HepG2 (cell line): ENCODE measurements around the gene SLC35F6. TPM values are rescaled to one million over a fixed set of nuclear protein-coding genes. Genes with fewer than 3 reads are reported as not detected.

Experiments
- ARNT ChIP-seq: fragments of 450-650 bp; IDR thresholded peaks from 2 replicates; pipeline ENCODE4 v1.6.1; 2017
- DZIP1 ChIP-seq: sonication (generic); formaldehyde crosslinking; IDR thresholded peaks from 2 replicates; pipeline ENCODE4 v1.5.0; 2020; ENCODE audit warnings: mild to moderate bottlenecking, missing genetic modification reagents
- FLYWCH1 ChIP-seq: sonication (generic); formaldehyde crosslinking; IDR thresholded peaks from 2 replicates; pipeline ENCODE4 v1.8.1; 2023; ENCODE audit warnings: mild to moderate bottlenecking, missing genetic modification reagents
- HBP1 ChIP-seq: IDR thresholded peaks from 2 replicates; pipeline ENCODE4 v1.6.1; 2016; ENCODE audit warnings: low read depth, control low read depth
- KLF13 ChIP-seq: sonication (generic); formaldehyde crosslinking; IDR thresholded peaks from 2 replicates; pipeline ENCODE4 v1.4.0; 2020; ENCODE audit warnings: mild to moderate bottlenecking, missing genetic modification reagents
- MED8 ChIP-seq: sonication (generic); formaldehyde crosslinking; IDR thresholded peaks from 2 replicates; pipeline ENCODE4 v1.8.1; 2023; ENCODE audit warnings: mild to moderate bottlenecking, missing genetic modification reagents; ENCODE audit not compliant: insufficient replicate concordance
- NFIC ChIP-seq: IDR thresholded peaks from 2 replicates; pipeline ENCODE4 v1.6.1; 2012; ENCODE audit warnings: mild to moderate bottlenecking, low read length, inconsistent platforms
- NR2F2 ChIP-seq: IDR thresholded peaks from 2 replicates; pipeline ENCODE4 v1.6.1; 2012; ENCODE audit warnings: low read depth, inconsistent platforms, borderline replicate concordance
- PRMT3 ChIP-seq: sonication (generic); formaldehyde crosslinking; IDR thresholded peaks from 2 replicates; pipeline ENCODE4 v1.8.1; 2022; ENCODE audit warnings: low read depth, mild to moderate bottlenecking, moderate library complexity, missing genetic modification reagents, borderline replicate concordance
- RBM39 ChIP-seq: fragments of 200-400 bp; formaldehyde crosslinking; IDR thresholded peaks from one replicate; pipeline ENCODE4 v1.6.1; 2018; ENCODE audit warnings: antibody characterized with exemption, mild to moderate bottlenecking, low read depth, low read length; ENCODE audit not compliant: poor library complexity, severe bottlenecking
- SRSF1 ChIP-seq: fragments of 200-400 bp; formaldehyde crosslinking; optimal IDR thresholded peaks from 2 replicates; pipeline ENCODE3; 2017; ENCODE audit warnings: mild to moderate bottlenecking, low read depth, low read length, moderate library complexity
- TFE3 ChIP-seq: IDR thresholded peaks from 2 replicates; pipeline ENCODE4 v1.6.1; 2016
- ZFP1 ChIP-seq: IDR thresholded peaks from 2 replicates; pipeline ENCODE4 v1.6.1; 2016
- ZNF101 ChIP-seq: sonication (generic); formaldehyde crosslinking; IDR thresholded peaks from 2 replicates; pipeline ENCODE4 v1.4.0; 2020; ENCODE audit warnings: mild to moderate bottlenecking, low read depth, missing genetic modification reagents, borderline replicate concordance
- ZNF292 ChIP-seq: sonication (generic); formaldehyde crosslinking; IDR thresholded peaks from 2 replicates; pipeline ENCODE4 v1.8.1; 2022; ENCODE audit warnings: mild to moderate bottlenecking, low read depth, missing genetic modification reagents, borderline replicate concordance
- ZNF354B ChIP-seq: sonication (generic); formaldehyde crosslinking; IDR thresholded peaks from 2 replicates; pipeline ENCODE4 v1.8.0; 2022; ENCODE audit warnings: mild to moderate bottlenecking, missing genetic modification reagents
- ZNF414 ChIP-seq: sonication (generic); formaldehyde crosslinking; IDR thresholded peaks from 2 replicates; pipeline ENCODE4 v1.5.0; 2020; ENCODE audit warnings: missing genetic modification reagents
- ZNF446 ChIP-seq: sonication (generic); formaldehyde crosslinking; IDR thresholded peaks from 2 replicates; pipeline ENCODE4 v1.5.0; 2020; ENCODE audit warnings: mild to moderate bottlenecking, missing genetic modification reagents
- ZNF547 ChIP-seq: sonication (generic); formaldehyde crosslinking; IDR thresholded peaks from 2 replicates; pipeline ENCODE4 v1.5.1; 2020; ENCODE audit warnings: mild to moderate bottlenecking, missing genetic modification reagents
- ZNF589 ChIP-seq: sonication (generic); formaldehyde crosslinking; conservative IDR thresholded peaks from 2 replicates; pipeline ENCODE4 v1.8.0; 2022; ENCODE audit warnings: mild to moderate bottlenecking, moderate library complexity, missing genetic modification reagents
- ZNF740 ChIP-seq: sonication (generic); formaldehyde crosslinking; IDR thresholded peaks from 2 replicates; pipeline ENCODE4 v1.4.0; 2020; ENCODE audit warnings: missing genetic modification reagents
- ZNF780A ChIP-seq: sonication (generic); formaldehyde crosslinking; IDR thresholded peaks from 2 replicates; pipeline ENCODE4 v1.8.0; 2022; ENCODE audit warnings: mild to moderate bottlenecking, missing genetic modification reagents, moderate library complexity
- polyA plus RNA-seq, 8 experiments: library from polyadenylated mRNA; depleted of rRNA in 3 of 8; stranded (reverse) in 7 of 8; unstranded in 1 of 8; fragments of >200 nt; fragmentation: Illumina TruSeq in 4 of 8; extraction: Trizol in 4 of 8; gene quantifications; 2 replicates each; pipeline versions ENCODE4 v1.2.1 to v1.2.3, GENCODE V29; 2011 to 2016; ENCODE audit warnings: low read depth in 4 of 8, missing spikeins in 1 of 8, mixed read lengths in 1 of 8; ENCODE audit not compliant: insufficient read depth in 1 of 8
- total RNA-seq, 5 experiments: library from RNA; depleted of rRNA; stranded (reverse); fragments of >200 nt; fragmentation: Illumina TruSeq; extraction: Trizol; gene quantifications; 2 replicates each; pipeline ENCODE4 v1.2.3, GENCODE V29; 2016; ENCODE audit warnings: low read depth in 1 of 5

SLC35F6 gene
- total and polyA plus RNA-seq, 2 of the 13 experiments (the other 11 are each of a cell fraction or from before 2014, with no cell fraction given), result 15.2 to 21.2 TPM

- TF ChIP-seq TFE3 (CRISPR knock-in tag) (peak; percentile 78), ARNT (no peak), DZIP1 (CRISPR knock-in tag) (no peak), ZNF101 (CRISPR knock-in tag) (no peak), RBM39 (no peak), KLF13 (CRISPR knock-in tag) (no peak), ZNF547 (CRISPR knock-in tag) (no peak), MED8 (no peak), ZNF354B (CRISPR knock-in tag) (no peak), PRMT3 (CRISPR knock-in tag) (no peak), NR2F2 (no peak), ZNF589 (CRISPR knock-in tag) (no peak), ZNF446 (CRISPR knock-in tag) (no peak), FLYWCH1 (CRISPR knock-in tag) (no peak), ZNF414 (CRISPR knock-in tag) (no peak), ZNF740 (CRISPR knock-in tag) (no peak), ZNF780A (no peak), ZNF292 (no peak), ZFP1 (CRISPR knock-in tag) (no peak), NFIC (no peak), HBP1 (CRISPR knock-in tag) (no peak), SRSF1 (no peak)
Measured at GRCh38 chr2:26757873-26758789, 6.0 kb upstream of the SLC35F6 start (continued).
